GM19193 (cell line): Measurements from ENCODE around the gene ADTRP.
A peak's percentile ranks its signal among the peaks of the same experiment; 100 is the strongest.

Experiments
- POLR2A ChIP-seq: IDR thresholded peaks from 4 replicates; pipeline ENCODE4 v1.6.1; 2011; ENCODE audit not compliant: insufficient read depth, insufficient read length; ENCODE audit errors: extremely low read depth

The ADTRP gene

DNA sequence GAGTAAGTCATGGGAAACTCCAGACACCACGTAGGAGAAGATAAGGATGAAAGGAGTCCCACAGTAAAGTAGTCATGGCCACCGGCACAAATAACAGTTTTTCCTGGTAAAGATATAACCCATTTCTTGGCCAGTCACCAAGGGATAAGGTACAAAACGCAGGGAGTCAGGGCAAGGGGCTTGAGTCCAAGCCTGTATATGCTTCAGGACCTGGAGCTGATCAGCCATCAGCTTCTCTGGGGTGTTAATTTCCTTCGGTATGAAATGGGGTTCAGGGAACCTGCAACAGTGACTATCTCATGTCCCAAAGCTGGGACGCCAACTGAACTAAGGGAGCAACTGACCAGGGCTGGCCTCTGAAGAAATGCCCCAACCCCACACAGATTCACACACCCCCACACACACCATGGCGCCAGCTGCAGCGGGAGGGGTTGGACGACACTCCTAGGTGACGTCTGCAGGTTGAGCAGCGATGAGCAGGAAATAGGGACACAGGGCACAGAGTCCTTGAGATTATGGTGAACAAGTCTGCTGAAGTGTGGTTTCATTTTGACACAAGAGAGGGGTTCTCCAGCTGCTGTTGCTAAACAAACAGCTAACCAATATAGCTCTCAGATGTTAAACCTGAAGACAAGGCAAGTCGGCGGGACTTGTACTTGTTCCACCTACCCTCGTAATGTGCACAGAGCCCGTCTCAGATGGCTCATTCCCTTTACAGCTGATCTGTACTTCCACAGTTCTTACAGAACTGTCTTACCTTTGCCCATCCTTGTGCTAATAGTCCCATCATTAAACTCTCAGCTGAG, 7.4 kb upstream of the ADTRP start:
- TF ChIP-seq POLR2A = peak; percentile 61

DNA sequence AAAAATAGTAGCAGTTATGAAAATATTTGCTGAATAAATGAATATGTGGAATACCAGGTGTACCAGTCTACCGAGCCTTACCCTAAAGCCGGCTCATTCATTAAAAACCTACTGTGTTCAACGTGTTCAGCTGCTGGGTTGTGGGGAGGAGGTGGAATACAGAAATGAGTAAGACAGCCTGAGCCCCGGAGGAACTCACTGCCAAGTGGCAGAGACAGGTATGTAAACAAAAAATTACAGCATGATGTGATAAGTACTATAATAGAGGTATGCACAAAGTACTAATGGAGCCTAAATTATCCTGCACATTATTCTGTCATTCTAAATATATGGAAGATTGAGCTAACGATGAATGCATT, 6.8 kb upstream of the ADTRP start:
- TF ChIP-seq POLR2A = no peak

DNA sequence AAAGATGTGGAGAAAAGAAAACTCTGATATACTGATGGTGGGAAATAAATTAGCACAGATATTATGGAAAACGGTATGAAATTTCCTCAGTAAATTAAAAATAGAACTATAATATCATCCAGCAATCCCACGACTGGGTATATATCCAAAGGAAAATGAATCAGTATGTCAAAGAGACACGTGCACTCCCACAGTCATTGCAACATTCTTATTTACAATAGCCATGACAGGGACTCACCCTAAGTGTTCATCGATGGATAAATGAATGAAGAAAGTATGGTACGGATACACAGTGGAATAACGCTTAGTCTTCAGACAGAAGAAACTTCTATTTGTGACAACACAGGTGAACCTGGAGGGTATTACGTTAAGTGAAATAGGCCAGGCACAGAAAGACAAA, 5.7 kb upstream of the ADTRP start:
- TF ChIP-seq POLR2A = no peak

DNA sequence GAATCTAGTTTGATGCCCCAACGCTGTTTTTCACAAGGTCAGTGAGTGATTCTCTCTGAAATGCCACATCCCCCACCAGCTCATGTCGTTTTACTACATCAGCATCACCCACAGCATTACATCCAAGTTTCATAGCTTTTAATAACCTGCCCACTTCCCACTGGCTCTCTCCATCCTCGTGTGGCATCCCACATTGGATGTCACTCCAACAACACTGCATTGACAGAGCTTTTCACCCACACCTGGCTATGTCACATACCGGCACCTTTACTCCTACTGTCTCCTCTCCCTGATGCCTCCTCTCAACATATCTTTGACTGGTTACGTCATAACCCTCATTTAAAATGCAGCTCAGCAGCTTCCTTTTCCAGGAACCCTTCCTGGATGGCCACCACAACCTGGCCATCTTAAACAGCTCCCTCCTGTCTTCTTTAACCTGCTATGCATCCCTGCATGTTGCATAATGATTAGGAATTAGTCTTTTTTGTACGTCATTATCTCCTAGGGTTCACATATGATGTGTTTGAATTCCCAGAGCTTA, 5.0 kb upstream of the ADTRP start:
- TF ChIP-seq POLR2A = no peak

DNA sequence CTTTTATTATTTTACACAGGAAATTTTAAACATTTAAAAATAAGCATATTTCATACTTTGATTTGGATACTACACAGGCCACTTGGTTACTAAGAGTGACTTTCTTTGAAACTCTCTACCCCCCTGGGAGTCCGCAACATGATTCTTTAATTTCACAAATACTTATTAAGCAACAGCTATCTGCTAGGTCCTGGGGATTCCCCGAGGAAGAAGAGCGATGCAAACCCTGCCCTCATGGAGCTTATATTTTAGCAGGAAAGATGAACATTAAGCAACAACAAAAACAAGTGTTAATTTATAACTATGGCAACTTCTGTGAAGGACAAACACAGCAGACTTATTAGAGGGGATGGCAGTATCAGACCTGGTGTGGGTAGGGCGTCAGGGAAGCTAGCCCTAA, 3.9 kb upstream of the ADTRP start:
- TF ChIP-seq POLR2A = no peak

DNA sequence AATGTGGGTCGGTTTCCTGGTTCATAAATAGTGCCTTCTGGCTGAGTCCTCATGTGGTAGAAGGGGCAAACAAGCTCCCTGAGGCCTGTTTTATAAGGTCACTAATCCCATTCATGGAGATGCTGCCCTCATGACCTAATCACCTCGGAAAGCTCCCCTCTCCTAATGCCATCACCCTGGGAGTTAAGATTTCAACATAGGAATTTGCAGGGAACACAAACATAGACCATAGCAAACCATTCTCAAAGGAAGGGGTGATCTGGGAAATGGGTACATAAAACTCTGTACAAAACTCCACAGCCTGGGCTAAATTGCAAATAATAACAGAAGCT, 1.5 kb upstream of the ADTRP start:
- no peak for TF ChIP-seq POLR2A

DNA sequence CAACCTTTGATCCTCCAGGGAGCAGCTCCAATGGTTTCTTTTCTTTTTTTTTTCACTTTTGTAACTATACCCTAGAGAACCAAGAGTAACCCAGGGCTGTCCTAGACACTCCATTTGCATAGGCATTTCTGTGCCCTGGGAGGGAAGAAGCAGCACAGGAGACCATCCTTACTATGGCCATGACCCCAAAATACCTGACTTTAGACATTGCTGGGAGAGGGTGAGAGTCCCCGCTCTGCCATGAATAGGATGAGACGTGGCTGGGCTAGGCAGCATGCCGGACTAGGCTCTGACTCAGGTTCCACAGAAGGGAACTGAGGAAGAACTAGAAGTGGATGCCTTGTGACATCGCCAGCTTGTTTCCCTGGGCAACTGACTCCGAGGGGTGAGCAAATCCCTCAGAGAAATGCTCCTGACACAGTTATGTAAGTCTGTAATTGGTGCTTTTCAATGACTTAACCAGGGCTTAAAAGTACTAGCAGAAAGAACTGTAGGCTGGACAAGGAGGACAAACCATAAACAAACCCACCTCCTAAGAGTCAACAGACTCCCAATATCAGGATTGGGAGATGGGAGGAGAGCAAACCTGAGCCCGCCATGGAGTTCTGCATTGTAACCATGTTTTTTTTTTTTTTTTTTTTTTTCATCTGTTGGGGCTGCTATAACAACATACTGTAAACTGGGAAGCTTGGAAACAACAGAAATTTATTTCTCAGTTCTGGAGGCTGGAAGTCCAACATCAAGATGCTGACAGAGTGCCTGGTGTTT, 910 bp upstream of the ADTRP start:
- TF ChIP-seq POLR2A = no peak

DNA sequence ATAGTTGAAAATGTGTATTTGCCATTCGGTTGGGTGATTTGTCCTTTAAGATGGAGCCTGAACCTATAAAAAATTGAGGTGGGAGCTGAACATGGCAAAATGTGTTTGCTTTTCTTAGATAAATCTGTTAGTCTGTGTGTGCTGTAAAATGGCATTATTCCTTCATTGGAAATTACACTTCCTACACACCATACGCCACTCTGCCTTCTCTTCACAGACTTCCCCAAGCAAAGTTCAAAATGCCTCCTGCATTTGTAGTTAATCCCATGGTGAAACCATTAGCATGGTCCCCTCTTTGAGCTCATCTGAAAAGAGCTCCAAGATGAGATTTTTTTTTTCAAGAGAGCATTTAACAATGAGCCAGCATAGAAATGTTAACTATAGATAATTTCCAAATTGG, 567 bp downstream of the ADTRP start:
- no peak for TF ChIP-seq POLR2A

DNA sequence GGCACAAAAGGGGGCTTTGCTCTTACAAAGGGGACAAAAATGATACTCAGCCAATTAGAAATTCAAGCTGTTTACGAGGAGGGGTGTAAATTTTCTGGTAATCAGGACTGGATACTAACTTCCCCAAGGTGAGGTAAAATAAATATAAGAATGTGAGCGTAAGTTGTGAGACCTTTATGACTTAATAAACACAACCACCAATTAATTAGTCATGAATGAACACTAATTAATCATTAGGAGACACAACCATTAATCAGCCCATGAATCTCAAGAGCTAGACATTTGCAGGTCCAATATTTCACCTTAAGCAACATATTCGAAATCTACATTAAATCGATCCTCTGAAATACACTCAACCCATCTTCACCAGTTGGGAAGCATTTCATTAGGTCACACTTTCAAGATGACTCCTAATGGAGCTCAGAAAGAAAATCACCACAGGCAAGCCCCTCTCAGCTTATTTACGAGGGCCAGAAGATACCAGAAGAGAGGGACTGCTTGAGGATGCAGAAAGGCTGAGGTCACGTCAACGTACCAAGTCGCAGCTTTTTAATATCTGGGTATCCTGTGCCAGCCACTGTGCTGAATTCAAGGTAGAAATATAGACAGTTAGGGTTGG, 2.7 kb downstream of the ADTRP start:
- no peak for TF ChIP-seq POLR2A

DNA sequence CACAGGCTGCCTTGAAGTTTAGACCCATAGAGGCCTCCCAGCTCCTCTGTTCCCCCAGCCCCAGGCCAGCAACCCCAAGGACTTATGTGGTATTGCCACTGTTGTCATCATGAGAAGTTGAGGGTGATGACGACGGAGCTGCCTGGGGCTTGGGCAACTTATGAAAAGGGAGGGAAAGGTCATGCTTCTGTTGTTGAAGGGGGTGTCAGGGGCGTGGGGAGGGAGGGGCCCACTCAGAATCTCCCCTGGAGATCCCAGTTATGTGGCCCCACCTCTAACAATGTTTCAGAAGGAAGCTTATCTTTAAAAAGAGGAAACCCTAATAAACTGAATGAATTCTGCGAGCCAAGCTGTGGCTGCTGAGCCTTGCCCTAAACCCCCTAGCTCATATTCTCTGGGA, 4.2 kb downstream of the ADTRP start:
- TF ChIP-seq POLR2A = no peak

DNA sequence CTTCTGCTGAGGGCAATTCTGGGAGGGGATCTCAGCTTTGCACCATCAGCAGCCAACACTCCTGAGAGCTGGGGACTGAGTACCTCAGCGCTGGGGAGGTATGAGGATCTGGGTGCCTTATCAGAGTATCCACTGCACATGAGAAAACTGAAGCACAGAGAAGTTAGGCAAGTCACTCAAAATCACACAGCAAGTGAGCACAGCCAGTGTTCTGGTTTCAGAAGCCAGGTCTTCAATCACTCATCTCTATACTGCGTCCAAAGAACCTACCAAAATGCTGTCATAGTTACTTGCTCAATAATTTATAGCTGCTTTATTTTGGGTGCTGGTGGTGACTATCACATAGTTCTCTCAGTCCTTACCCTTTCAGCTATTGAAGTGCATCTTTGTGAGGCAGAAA, 5.0 kb downstream of the ADTRP start:
- TF ChIP-seq POLR2A = no peak

DNA sequence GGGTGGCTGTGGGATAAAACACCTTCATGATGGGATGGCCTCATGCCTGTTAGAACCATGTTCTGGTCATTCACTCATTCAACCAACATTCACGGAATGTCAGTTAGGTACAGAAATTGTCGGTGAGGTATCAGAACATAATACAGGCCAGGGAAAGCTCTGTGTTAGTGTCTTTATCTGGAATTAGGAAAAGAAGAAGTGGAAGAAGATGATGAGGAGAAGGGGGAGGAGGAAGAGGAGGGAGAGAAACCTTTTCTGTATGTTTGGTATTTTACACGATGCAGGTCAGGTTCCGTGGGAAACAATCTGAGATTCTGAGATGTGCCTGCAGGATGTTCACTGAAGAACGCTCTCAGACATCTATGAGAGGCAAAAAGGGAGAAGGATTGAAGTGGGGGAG, 5.6 kb downstream of the ADTRP start:
- no peak for TF ChIP-seq POLR2A

DNA sequence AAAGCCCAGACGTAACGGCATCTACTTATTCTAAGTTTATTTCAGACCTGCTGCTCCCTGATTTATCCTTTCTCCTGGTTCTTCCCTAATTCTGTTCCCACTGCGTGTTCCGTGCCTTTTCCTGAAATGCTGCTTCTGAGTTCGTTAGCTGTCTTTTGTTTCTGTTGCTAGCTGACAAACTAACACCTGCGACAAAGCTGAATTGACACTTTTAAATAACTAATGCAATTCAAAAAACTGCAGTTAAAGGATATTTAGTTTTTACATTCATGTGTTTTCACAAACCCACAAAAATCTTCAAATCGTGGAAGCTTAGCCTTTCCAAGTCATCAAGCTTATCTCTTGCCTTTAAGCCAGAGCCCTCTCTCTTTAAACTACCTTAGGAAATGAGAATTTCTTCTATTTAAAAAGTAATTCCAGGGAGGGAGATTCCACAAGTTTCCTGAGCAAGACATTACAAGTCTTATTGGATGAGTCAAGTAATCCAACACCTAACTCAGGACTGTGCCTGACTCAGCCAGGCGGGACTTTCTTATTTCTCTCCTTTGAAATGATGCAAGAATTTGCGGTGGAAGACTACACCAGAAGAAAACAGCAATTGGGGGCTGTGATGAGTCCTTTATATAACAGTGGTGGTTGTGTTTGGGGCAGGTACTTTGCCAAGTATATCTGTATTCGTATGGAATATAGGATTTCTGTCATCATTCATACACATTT, 6.3 kb downstream of the ADTRP start:
- no peak for TF ChIP-seq POLR2A

DNA sequence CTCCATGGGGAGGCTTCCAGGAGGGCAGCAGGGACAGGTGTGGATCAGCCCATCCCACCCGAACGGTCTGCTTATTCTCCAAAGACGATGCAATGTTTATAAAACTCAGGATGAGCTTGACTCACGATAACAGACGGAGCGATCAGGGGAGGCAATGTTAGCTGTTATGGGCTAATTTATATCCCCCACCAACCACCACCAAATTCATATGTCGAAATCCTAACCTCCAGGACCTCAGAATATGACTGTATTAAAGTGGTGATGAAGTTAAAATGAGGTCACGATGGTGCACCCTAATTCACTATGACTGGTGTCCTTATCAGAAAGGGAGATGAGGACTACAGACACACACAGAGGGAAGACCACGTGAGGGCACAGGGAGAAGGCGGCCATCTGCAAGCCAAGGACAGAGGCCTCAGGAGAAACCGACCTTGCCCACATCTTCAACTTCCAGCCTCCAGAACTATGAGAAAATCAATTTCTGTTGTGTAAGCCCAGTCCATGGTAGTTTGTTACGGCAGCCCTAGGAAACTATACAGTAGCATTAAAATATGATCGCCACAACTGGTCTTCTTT, 7.0 kb downstream of the ADTRP start:
- TF ChIP-seq POLR2A = no peak

DNA sequence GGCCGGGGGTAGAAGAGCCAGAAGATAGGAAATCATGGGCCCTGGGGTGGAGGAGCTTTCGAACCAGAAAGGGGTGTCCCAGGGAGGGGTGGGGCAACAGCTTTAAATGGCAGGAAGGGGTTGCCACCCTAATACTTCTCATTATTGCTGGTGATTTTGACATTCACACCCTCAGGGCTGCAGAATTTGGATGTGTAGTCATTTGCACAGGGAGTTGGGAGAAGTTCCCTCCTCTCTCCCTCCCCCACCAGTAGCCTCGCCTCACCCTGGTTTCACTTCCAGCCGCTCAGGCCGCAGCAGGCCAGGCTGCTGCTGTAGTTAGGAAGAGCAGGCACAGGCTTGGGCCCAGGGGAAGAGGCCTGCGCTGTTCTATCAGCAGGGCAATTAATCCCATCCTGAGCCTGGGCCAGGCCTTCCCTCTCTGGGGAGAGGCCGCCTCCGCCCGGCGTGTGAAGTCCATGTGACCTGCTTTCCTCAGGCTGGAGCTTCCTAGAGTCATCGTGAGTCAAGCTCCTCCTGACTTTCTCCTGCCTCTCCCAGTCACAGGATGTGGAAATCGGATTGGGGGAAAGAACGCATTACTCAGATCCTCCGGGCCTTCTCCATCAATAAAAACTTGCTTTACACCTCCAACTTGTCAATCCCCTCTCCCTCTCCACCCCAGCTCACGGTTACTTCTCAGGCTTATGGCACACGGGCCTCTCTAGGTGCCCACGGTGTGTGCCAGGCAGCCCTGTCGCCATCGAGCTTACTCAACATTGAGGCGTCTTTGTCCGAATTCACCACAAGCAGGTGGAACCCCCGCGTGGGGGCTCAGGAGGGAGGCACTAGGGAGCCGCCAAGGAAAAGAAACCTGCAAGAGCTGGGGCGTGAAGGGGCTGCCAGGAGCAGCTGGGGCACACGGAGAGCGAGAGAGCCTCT, 7.8 kb downstream of the ADTRP start:
- TF ChIP-seq POLR2A = no peak
